ENCODE data around the gene SLC17A9. TPM values are rescaled to one million over a fixed set of nuclear protein-coding genes. Genes with fewer than 3 reads are reported as not detected.

The SLC17A9 gene
- total RNA-seq, 1 donor, result 2.0 TPM

DNA sequence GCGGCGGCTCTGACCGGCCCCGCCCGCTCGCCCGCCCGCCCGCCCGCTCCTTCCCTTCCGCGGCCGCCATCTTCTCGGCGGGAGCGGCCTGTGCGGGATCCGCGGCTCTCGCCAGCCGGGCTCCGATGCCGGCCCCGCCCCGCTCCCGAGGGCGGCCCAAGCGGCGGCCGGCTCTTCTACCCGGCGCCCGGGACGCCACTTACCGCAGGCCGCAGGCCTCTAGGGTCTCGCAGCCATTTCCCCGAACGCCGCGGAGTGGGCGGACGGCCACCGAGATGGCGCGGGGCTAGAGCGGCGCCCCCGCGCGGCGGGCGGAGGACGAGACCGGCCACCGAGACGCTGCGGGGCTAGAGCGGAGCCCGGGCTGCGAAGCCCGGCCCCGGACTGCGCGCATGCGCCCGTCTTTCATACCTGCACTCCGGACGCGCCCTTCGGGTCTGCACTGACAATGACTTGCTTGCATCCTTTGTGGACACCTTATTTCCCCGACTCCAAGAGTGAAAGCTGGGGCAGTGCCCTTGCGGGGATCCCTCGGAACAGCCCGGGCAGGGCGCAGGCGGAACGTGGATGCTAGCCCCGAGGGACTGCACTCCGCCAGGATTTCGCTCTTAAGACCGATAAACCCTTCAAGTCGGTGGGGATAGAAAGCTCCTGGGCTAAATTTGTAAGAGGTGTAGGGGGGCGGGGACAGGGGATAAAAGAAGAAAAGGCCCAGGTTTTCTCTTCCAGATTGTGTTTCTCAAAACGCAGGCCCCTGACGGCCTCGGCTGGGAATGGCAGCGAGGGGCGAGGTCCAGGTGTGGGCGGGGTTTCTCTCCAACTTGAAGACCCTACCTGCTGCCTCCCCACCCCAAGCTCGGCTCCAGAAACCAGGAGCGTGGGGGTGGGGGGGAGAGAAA, 26.0 kb upstream of the SLC17A9 start, which contains the start of gene DIDO1:
Gene DIDO1, minus strand, starts transcription at position 277 of the 899 bp plus-strand sequence.
- H3K9me3 ChIP-seq (ENCODE audit: low read depth, low read length), result no peaks in the 10 kb centered on the region
- no peaks in the 10 kb centered on the region for H3K27me3 ChIP-seq (ENCODE audit: insufficient read depth, low read length)
- peak within 1 kb of the TSS; percentile 94 for H3K4me3 ChIP-seq (ENCODE audit: low read length)
- H3K4me1 ChIP-seq (ENCODE audit: insufficient read depth, low read length), result peaks cover 67% of the 10 kb centered on the region

DNA sequence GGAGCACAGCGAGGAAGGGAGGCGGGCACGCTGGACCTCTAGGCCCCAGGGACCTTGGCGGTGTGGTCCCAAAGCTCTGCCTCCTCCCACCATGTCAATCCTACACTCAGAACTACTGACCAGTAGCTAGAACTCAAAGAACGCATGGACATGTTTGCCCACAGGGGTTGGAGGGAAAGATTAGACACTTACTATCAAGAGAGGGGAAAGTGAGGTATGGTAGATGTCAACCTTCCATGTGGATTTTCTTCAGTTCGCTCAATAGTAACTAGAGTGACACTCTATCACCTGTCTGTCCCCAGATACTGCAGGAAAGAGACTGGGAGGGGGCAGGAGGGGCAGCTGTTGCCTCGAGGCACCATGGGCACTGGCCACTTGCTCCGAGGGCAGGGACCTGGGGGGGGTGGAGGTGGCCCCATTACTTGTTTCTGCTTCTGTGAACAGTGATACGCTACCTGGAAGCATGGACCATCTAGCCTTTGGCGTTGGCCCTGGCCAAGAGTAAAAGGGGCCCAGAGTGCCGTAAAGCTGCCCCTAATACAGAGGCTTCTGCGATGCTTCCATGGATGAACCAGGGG, 25.3 kb upstream of the SLC17A9 start:
- H3K4me1 ChIP-seq (ENCODE audit: insufficient read depth, low read length), result peaks cover 64% of the 10 kb centered on the region
- no peaks in the 10 kb centered on the region for H3K27me3 ChIP-seq (ENCODE audit: insufficient read depth, low read length)
- peak overlapping the region; percentile 94 for H3K4me3 ChIP-seq (ENCODE audit: low read length)

DNA sequence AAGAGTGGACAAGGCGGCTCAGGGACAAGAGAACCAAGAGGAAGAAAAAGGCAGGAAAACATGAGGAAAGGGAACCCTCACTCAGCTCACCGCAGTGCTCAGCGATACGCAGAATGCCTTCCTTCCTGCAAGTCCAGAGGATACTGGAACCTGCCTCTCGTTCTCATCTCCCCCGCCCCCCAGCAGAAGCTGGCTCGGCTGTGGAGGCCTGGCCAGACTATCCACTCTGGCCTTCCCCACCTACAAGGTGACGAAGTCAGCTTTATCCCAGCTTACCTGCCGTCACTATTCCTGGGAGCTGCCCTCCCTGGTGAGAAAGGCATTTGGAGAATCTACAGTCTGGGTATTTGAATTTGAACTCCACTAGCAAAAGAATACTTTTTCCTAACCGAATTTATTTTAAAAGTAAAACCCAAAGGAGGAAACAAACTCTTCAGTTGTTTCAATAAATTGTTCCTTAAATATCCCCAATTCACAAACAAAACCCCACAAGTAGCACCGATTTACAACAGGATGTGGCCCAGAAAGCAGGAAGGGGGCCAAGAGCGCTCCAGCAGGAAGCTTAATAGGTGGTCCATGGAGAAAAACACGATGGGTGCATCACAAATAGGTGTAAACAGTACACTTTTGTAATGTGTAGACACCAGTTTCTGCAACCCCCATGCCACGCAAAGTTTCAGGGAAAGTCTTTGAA, 24.1 kb upstream of the SLC17A9 start:
- Histone ChIP-seq H3K9me3 (ENCODE audit: low read depth, low read length) (no peaks in the 10 kb centered on the region), H3K27me3 (ENCODE audit: insufficient read depth, low read length) (no peaks in the 10 kb centered on the region), H3K4me1 (ENCODE audit: insufficient read depth, low read length) (peaks cover 52% of the 10 kb centered on the region), H3K4me3 (ENCODE audit: low read length) (peak overlapping the region; percentile 77)

More for the DNA sequence above, 25.3 kb upstream of the SLC17A9 start:
- no peaks in the 10 kb centered on the region for H3K9me3 ChIP-seq (ENCODE audit: low read depth, low read length)

DNA sequence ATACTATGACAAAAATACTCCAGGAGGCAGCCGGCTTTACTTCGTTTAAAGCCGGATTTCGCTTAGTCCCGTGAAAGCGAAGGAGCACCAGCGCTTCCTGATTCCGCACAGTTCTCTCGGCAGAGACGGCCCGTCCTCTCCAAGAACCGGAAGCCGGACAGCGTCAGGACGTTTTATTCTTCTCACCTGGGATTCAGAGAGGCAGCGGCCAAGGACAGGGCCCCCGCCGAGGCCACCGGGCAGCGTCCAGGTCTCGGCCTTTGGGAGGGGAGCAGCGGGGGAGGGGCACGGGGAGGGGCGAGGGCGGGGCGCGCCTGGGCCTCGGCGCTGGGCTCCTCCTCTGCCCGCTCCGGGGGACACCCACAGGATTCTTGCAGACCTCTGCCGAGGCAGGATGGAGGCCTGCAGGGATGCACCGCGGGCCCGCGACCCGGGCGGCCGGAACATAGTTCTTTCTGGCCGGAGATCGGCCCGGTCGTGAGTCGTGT, 23.4 kb upstream of the SLC17A9 start:
- Histone ChIP-seq H3K27me3 (ENCODE audit: insufficient read depth, low read length) (no peaks in the 10 kb centered on the region), H3K4me3 (ENCODE audit: low read length) (peak overlapping the region; percentile 77), H3K9me3 (ENCODE audit: low read depth, low read length) (no peaks in the 10 kb centered on the region), H3K4me1 (ENCODE audit: insufficient read depth, low read length) (peaks cover 49% of the 10 kb centered on the region)

DNA sequence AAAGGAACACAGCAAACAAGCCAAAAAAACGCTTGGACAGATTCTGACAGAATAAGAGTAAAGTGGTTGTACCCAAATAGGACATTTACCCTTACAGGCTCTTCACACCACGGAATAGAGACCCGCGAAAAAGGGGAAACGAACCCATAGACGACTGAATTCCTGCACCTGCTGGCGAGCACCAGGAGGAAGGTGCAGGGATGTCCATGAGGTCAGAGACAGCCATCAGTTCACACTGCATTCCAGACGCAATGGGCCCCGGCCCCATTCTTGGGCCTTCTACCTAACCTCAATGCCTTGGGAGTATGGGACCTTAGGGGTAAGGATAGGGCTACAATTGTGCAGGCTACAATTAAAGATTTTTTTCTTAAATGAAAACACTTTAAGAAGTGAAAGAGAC, 21.0 kb upstream of the SLC17A9 start:
- Histone ChIP-seq H3K4me1 (ENCODE audit: insufficient read depth, low read length) (peaks cover 53% of the 10 kb centered on the region), H3K27me3 (ENCODE audit: insufficient read depth, low read length) (no peaks in the 10 kb centered on the region), H3K4me3 (ENCODE audit: low read length) (no peak overlapping the region), H3K9me3 (ENCODE audit: low read depth, low read length) (no peaks in the 10 kb centered on the region)

DNA sequence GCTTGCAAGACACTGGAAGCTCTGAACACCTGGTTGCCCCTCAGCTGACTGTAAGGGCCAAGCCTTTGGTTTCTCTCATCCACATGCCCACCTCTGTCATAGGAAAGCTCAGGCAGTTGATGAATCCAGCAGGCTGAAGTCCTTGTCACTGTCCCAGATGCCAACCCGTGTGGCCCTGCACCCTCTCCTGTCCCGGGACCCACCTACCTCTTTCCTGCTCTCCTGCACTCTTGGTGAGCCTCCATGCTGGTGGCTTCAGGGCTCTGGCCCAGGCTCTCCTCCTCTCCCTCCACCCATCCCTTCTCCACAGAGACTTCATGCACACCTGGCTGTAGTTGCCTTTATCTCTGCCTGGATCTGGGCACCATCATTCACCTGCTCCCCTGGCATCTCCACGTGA, 18.5 kb upstream of the SLC17A9 start:
- Histone ChIP-seq H3K9me3 (ENCODE audit: low read depth, low read length) (no peaks in the 10 kb centered on the region), H3K27me3 (ENCODE audit: insufficient read depth, low read length) (no peaks in the 10 kb centered on the region), H3K4me3 (ENCODE audit: low read length) (no peak overlapping the region), H3K4me1 (ENCODE audit: insufficient read depth, low read length) (peaks cover 44% of the 10 kb centered on the region)

DNA sequence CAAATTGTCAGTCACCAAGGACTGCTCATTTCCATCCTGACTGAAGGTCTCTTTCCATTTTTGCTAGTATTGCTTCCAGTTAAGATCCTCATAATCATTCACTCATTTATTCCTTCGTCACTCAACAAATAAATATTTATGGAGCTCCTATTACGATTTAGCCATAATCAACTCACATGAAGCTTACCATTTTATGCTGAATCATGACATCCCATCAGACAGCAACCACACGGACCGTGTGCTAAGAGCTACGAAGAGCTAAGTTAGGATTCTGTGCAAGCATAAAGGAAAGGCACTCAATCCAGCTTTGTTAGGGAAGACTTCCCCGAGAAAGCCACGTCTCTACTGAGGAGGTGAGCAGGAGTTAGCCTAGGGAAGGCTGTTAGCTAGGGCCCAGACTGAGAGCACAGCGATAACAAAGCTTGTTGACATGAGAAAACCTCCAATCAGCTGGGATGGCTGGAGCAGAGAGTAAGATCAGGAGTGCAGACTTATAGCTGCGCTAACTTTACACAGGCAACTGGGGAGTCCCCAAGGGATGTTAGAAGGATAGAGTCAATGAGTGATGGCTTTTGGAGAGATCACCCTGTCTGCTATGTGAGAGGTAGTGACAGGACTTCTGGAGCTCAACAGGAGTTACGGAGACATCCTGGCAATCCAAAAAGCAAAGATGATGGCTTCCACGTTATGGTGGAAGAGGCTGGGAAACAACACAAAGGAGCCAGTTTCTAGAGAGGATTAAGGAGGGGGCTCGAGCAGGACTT, 17.1 kb upstream of the SLC17A9 start:
- peaks cover 46% of the 10 kb centered on the region for H3K4me1 ChIP-seq (ENCODE audit: insufficient read depth, low read length)
- no peaks in the 10 kb centered on the region for H3K27me3 ChIP-seq (ENCODE audit: insufficient read depth, low read length)
- H3K9me3 ChIP-seq (ENCODE audit: low read depth, low read length), result no peaks in the 10 kb centered on the region
- no peak overlapping the region for H3K4me3 ChIP-seq (ENCODE audit: low read length)

DNA sequence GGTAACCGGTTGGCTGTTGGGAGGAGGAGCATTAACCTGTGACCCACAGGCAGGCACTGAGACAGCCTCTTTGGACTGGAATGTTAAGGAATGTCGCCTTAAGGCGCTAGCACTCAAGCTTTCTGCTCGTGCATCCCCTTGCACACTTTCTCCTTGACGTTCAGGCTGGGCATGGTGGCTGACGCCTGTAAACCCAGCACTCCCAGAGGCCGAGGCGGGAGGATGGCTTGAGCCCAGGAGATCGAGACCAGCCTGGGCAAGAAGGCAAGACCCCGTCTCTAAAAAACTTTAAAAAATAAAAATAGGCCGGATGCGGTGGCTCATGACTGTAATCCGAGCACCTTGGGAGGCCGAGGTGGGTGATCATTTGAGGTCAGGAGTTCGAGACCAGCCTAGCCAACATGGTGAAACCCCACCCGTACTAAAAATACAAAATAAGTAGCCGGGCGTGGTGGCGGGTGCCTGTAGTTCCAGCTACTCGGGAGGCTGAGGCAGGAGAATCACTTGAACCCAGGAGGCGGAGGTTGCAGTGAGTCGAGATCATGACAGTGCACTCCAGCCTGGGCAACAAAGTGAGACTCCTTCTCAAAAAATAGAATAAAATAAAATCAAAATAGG, 16.4 kb upstream of the SLC17A9 start:
- no peaks in the 10 kb centered on the region for H3K9me3 ChIP-seq (ENCODE audit: low read depth, low read length)
- H3K4me1 ChIP-seq (ENCODE audit: insufficient read depth, low read length), result peaks cover 45% of the 10 kb centered on the region
- no peaks in the 10 kb centered on the region for H3K27me3 ChIP-seq (ENCODE audit: insufficient read depth, low read length)
- no peak overlapping the region for H3K4me3 ChIP-seq (ENCODE audit: low read length)

DNA sequence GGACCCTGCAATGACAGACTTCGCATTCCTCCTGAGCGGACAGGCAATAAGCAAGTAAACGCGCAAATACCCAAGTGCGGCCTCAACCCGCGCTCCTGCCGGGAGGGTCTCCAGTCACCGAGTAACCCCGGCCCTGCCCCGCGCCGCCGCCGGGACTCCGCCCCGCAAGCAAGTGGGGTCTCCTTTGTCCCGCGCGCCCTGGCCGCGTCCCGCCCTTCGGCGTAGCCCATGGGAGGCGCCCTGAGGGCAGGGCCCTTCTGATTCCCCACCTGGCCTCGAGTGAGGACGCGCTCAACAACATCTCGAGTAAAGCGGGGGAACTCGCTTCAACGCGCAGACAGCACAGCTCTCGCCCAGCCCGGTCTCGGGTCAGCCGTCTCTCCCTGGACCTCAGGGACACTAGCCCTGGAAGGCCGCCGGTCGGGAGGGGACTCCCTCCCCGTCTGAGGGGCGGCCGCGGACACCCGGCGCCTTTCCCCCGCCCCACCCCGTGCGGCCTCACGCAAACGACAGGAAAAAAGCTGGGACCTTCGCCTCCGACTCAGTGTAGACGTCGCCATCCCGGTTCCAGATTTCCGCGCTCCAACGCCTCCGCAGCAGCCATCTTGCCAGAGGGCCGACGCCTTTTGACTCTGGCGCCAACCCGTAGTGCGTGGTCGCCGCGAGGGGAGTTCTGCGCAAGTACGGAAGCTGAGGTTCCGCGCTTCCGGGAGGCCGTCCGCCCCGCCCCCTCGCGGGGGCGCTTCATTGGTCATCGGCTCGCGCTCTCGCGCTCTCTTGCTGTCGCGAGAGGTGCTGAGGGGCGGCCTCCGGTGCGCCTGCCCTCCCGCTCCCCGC, 15.0 kb upstream of the SLC17A9 start:
- Histone ChIP-seq H3K4me1 (ENCODE audit: insufficient read depth, low read length) (peaks cover 41% of the 10 kb centered on the region), H3K4me3 (ENCODE audit: low read length) (peak overlapping the region; percentile 82), H3K27me3 (ENCODE audit: insufficient read depth, low read length) (no peaks in the 10 kb centered on the region), H3K9me3 (ENCODE audit: low read depth, low read length) (no peaks in the 10 kb centered on the region)

DNA sequence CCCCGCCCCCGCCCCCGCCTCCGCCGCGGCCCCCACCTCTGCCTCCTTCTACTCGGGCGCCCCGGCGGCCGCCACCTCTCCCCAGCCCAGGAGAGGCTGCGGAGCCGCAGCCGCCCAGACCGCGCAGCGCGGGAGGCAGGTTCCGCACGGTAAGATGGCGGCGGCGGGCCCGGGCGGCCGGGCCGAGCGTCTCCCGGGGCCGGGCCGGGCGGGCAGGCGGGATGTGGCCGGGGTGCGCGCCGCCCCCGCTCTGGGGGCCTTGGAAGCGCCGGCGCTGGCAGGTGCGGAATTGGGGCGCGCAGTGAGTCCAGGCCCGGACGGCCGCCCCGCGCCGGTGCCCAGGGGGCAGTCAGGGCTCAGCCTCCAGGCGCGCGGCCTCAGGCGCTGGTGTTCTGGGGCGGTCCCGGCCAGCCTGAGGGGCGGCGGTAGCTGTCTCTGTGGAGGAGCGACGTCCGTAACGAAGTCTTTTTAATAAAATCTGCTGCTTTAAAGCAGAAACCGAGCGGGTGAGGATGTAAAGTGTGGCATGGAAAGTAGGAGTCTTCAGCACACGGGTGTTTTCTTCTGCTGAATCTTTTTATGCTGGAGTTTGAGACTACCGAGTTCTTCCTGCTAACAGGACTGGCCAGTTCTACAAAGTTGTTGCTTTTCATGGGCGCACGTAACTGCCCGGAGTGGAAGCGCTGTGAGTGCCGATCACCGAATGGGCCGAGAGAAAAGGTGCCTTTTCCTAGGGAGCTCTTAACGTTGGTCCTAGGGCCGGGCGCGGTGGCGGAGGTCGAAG, 14.2 kb upstream of the SLC17A9 start, which contains the start of gene GID8:
Gene GID8, plus strand, starts transcription at position 43 of the 784 bp plus-strand sequence. CDS start 3,356 bp downstream, outside the sequence.
- Histone ChIP-seq H3K27me3 (ENCODE audit: insufficient read depth, low read length) (no peaks in the 10 kb centered on the region), H3K4me1 (ENCODE audit: insufficient read depth, low read length) (peaks cover 41% of the 10 kb centered on the region), H3K4me3 (ENCODE audit: low read length) (peak within 1 kb of the TSS; percentile 82), H3K9me3 (ENCODE audit: low read depth, low read length) (no peaks in the 10 kb centered on the region)

DNA sequence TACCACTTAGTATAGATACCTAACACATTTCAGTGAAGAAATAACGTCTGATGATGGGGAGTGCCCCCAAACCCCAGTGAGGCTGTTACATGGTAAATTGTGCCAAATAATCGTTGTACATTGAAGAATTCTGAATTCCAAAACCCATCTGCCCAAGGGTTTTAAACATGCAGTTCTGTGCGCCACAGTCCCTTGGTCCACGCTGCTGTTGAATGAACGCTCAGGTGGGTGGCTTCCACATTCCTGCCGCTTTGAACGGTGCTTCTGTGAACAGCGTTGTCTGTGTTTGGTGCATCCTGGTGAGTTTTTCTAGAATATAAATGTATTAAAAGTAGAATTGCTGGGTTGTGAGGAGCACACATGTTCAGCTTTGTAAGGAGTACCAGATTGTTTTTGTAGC, 11.6 kb upstream of the SLC17A9 start:
- Histone ChIP-seq H3K27me3 (ENCODE audit: insufficient read depth, low read length) (no peaks in the 10 kb centered on the region), H3K4me3 (ENCODE audit: low read length) (no peak overlapping the region), H3K9me3 (ENCODE audit: low read depth, low read length) (no peaks in the 10 kb centered on the region), H3K4me1 (ENCODE audit: insufficient read depth, low read length) (peaks cover 30% of the 10 kb centered on the region)

DNA sequence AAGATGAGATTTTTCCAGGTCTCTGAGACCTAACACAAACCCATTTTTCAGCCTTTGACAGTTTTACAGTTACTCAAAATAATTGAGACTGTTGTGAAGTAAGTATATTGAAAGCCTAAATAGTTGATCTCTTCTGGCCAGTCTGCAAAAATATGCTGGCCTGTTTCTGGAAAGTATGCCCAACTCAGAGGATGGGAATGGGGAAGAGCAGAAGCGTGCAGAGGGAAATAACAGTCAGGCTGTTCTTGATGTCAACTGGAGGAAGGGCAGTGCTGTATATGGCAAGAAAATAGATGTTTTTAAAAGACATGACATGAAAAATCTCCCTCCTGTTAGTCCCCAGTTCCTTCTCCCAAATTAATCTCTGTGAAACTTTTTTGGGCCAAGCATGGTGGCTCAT, 10.7 kb upstream of the SLC17A9 start:
- H3K9me3 ChIP-seq (ENCODE audit: low read depth, low read length), result no peaks in the 10 kb centered on the region
- peaks cover 21% of the 10 kb centered on the region for H3K4me1 ChIP-seq (ENCODE audit: insufficient read depth, low read length)
- H3K27me3 ChIP-seq (ENCODE audit: insufficient read depth, low read length), result no peaks in the 10 kb centered on the region
- H3K4me3 ChIP-seq (ENCODE audit: low read length), result no peak overlapping the region

DNA sequence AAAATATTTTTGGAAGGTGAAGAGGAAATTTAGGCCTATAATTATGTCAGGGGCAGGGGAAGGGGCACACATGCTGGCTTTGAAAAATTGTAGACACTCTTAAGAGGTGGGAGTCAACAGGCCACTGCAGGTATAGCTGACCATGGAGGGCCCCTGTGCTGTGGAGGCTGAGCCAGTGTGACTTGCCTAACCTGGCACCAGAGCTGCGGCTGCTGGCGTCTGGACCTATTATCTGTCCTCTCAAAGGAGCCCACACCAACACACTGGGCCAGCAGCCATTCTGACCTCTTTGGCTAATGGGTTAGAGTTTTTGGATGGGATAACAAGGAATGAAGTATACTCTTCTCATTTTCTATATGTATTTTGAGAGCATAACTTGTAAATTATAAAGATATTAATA, 10.1 kb upstream of the SLC17A9 start:
- Histone ChIP-seq H3K27me3 (ENCODE audit: insufficient read depth, low read length) (no peaks in the 10 kb centered on the region), H3K4me3 (ENCODE audit: low read length) (no peak overlapping the region), H3K9me3 (ENCODE audit: low read depth, low read length) (no peaks in the 10 kb centered on the region), H3K4me1 (ENCODE audit: insufficient read depth, low read length) (peaks cover 15% of the 10 kb centered on the region)
